Small intestine (tissue), 7 donors: ENCODE measurements around the gene MAMDC2. TPM values are rescaled to one million over a fixed set of nuclear protein-coding genes. Genes with fewer than 3 reads are reported as not detected.

ENCODE experiments used
- DNase-seq, 2 donors: peaks; one replicate each; pipeline versions ENCODE4 v3.0.0 to v3.0.0-alpha.2; 2013
- FAIRE-seq: peaks from 2 replicates; lab custom pipeline; 2012; peaks lifted over from hg19 to GRCh38; lab: Jason Lieb, UNC
- H3K27ac ChIP-seq, 3 donors: one replicate each; pipeline ENCODE4 v1.5.1; 2013; ENCODE audit warnings: low read length in 2 of 3, mild to moderate bottlenecking in 2 of 3, control low read depth in 1 of 3, inconsistent platforms in 1 of 3, low read depth in 1 of 3, moderate library complexity in 1 of 3
- H3K27me3 ChIP-seq, 3 donors: one replicate each; pipeline ENCODE4 v1.6.1; 2013; ENCODE audit warnings: low read length in 3 of 3, inconsistent platforms in 1 of 3; ENCODE audit not compliant: control insufficient read depth in 3 of 3, insufficient read depth in 3 of 3
- H3K36me3 ChIP-seq, 3 donors: one replicate each; pipeline ENCODE4 v1.6.1; 2013; ENCODE audit warnings: low read length in 3 of 3, inconsistent platforms in 1 of 3, low read depth in 1 of 3, mild to moderate bottlenecking in 1 of 3, moderate library complexity in 1 of 3; ENCODE audit not compliant: control insufficient read depth in 3 of 3, insufficient read depth in 2 of 3
- H3K4me1 ChIP-seq, 3 donors: one replicate each; pipeline ENCODE4 v1.6.1; 2013; ENCODE audit warnings: low read length in 2 of 3, inconsistent platforms in 1 of 3, low read depth in 1 of 3, mild to moderate bottlenecking in 1 of 3, moderate library complexity in 1 of 3; ENCODE audit not compliant: control insufficient read depth in 3 of 3, insufficient read depth in 2 of 3
- H3K4me3 ChIP-seq, 3 donors: one replicate each; pipeline ENCODE4 v1.5.1; 2013; ENCODE audit warnings: low read length in 3 of 3, control low read depth in 1 of 3, inconsistent platforms in 1 of 3, low read depth in 1 of 3, mild to moderate bottlenecking in 1 of 3, moderate library complexity in 1 of 3
- H3K9me3 ChIP-seq, 2 donors: one replicate each; pipeline ENCODE4 v1.6.1; 2013; ENCODE audit warnings: low read depth in 1 of 2, low read length in 1 of 2; ENCODE audit not compliant: control insufficient read depth in 2 of 2, insufficient read depth in 1 of 2
- WGBS, 3 donors: extraction: QIAGEN DNeasy Blood & Tissue Kit; methylation state at CpG; one replicate each; pipeline ENCODE4 v1.1.7; 2013; 5-methylcytosine and 5-hydroxymethylcytosine counted together
- polyA plus RNA-seq, 4 donors: library from polyadenylated mRNA; stranded (reverse) in 3 of 4; unstranded in 1 of 4; fragments of 200-250 nt in 3 of 4; fragments of 120-200 nt in 1 of 4; gene quantifications; one replicate each; pipeline versions ENCODE4 v1.2.1 to v1.2.3, GENCODE V29; 2013
- donor health status: healthy with polysubstance abuse.
- donor health status: control.
- donor health status: control.
- donor health status: Bipolar disorder and iron deficiency.
- donor health status: healthy.

Gene MAMDC2
- polyA plus RNA-seq, 4 donors: 1.1 to 13.0 (median 1.6) TPM; not detected in 1

GRCh38 chr9:70160686-70161600 lies 117.3 kb downstream of the MAMDC2 start:
- FAIRE-seq: no peak
- 57 to 74% (median 73%) methylated on average over 6 of the region's 6 CpGs for WGBS, 3 donors
- H3K27ac ChIP-seq: peak overlapping the region in 1 of 3 donors; percentile 14
- H3K27me3 ChIP-seq: no peaks in the 10 kb centered on the region
- H3K9me3 ChIP-seq: peaks cover 0 to 3% of the 10 kb centered on the region in 2 donors
- no peaks in the 10 kb centered on the region for H3K4me1 ChIP-seq
- no peak overlapping the region for H3K4me3 ChIP-seq
- H3K36me3 ChIP-seq: no peaks in the 10 kb centered on the region
- no peak for DNase-seq

- no peak for DNase-seq
Observed at GRCh38 chr9:70165006-70165602, 121.5 kb downstream of the MAMDC2 start.

GRCh38 chr9:70168521-70168920 lies 124.9 kb downstream of the MAMDC2 start:
- no peak for FAIRE-seq

More at GRCh38 chr9:70165006-70165602, 121.5 kb downstream of the MAMDC2 start:
- Histone ChIP-seq H3K9me3 (peaks cover 0 to 3% of the 10 kb centered on the region in 2 donors), H3K4me3 (no peak overlapping the region), H3K27me3 (no peaks in the 10 kb centered on the region), H3K4me1 (no peaks in the 10 kb centered on the region), H3K27ac (no peak overlapping the region), H3K36me3 (no peaks in the 10 kb centered on the region)
- WGBS, 3 donors: 73 to 75% (median 74%) methylated on average over 6 of the region's 6 CpGs
- no peak for FAIRE-seq

GRCh38 chr9:70169222-70169621 lies 125.6 kb downstream of the MAMDC2 start:
- DNase-seq (no peak), FAIRE-seq (no peak)
- no peaks in the 10 kb centered on the region for H3K27me3 ChIP-seq
- H3K36me3 ChIP-seq: no peaks in the 10 kb centered on the region
- no peak overlapping the region for H3K4me3 ChIP-seq
- no peak overlapping the region for H3K27ac ChIP-seq
- 73 to 81% (median 80%) methylated on average over 3 of the region's 3 CpGs for WGBS, 3 donors
- no peaks in the 10 kb centered on the region for H3K9me3 ChIP-seq
- H3K4me1 ChIP-seq: no peaks in the 10 kb centered on the region

More at GRCh38 chr9:70168521-70168920, 124.9 kb downstream of the MAMDC2 start:
- Histone ChIP-seq H3K4me1 (no peaks in the 10 kb centered on the region), H3K27ac (no peak overlapping the region), H3K4me3 (no peak overlapping the region), H3K9me3 (no peaks in the 10 kb centered on the region), H3K36me3 (no peaks in the 10 kb centered on the region), H3K27me3 (no peaks in the 10 kb centered on the region)
- DNase-seq: no peak
- WGBS, 3 donors: 88 to 95% (median 90%) methylated on average over 5 of the region's 5 CpGs

- DNase-seq (no peak), FAIRE-seq (no peak)
- no peaks in the 10 kb centered on the region for H3K9me3 ChIP-seq
- H3K27me3 ChIP-seq: no peaks in the 10 kb centered on the region
- H3K4me3 ChIP-seq: no peak overlapping the region
- WGBS, 3 donors: 82 to 89% (median 84%) methylated on average over 7 of the region's 7 CpGs
- no peak overlapping the region for H3K27ac ChIP-seq
- H3K4me1 ChIP-seq: no peaks in the 10 kb centered on the region
- H3K36me3 ChIP-seq: no peaks in the 10 kb centered on the region
Observed at GRCh38 chr9:70170151-70170790, 126.6 kb downstream of the MAMDC2 start.

- no peaks in the 10 kb centered on the region for H3K36me3 ChIP-seq
- no peaks in the 10 kb centered on the region for H3K27me3 ChIP-seq
- 79 to 91% (median 89%) methylated on average over 1 of the region's 1 CpG for WGBS, 3 donors
- FAIRE-seq (no peak), DNase-seq (no peak)
- no peaks in the 10 kb centered on the region for H3K9me3 ChIP-seq
- no peak overlapping the region for H3K27ac ChIP-seq
- H3K4me1 ChIP-seq: no peaks in the 10 kb centered on the region
- no peak overlapping the region for H3K4me3 ChIP-seq
Observed at GRCh38 chr9:70172532-70172931, 128.9 kb downstream of the MAMDC2 start.

- H3K4me3 ChIP-seq: no peak overlapping the region
- H3K4me1 ChIP-seq: no peaks in the 10 kb centered on the region
- DNase-seq: no peak
- WGBS, 3 donors: 93 to 100% (median 94%) methylated on average over 1 of the region's 1 CpG
- H3K27ac ChIP-seq: no peak overlapping the region
- H3K27me3 ChIP-seq: no peaks in the 10 kb centered on the region
- H3K9me3 ChIP-seq: no peaks in the 10 kb centered on the region
- no peaks in the 10 kb centered on the region for H3K36me3 ChIP-seq
- FAIRE-seq: no peak
Observed at GRCh38 chr9:70177121-70177520, 133.5 kb downstream of the MAMDC2 start.

GRCh38 chr9:70192707-70193106 lies 149.1 kb downstream of the MAMDC2 start:
- Histone ChIP-seq H3K27me3 (no peaks in the 10 kb centered on the region), H3K9me3 (no peaks in the 10 kb centered on the region), H3K27ac (no peak overlapping the region), H3K4me1 (no peaks in the 10 kb centered on the region), H3K36me3 (no peaks in the 10 kb centered on the region), H3K4me3 (no peak overlapping the region)
- DNase-seq (no peak), FAIRE-seq (no peak)
- WGBS, 3 donors: 71 to 80% (median 72%) methylated on average over 2 of the region's 2 CpGs
